Islet precursor cell (in vitro differentiated cells): ENCODE measurements around the gene DAPK1.

Experiments
- DNase-seq: peaks from one replicate; pipeline ENCODE4 v3.0.0-alpha.2; 2018

The DAPK1 gene

GRCh38 chr9:87698069-87698809 lies 200.6 kb downstream of the DAPK1 start:
- DNase-seq: no peak

GRCh38 chr9:87699835-87700234 lies 202.2 kb downstream of the DAPK1 start:
- peak; percentile 76 for DNase-seq

GRCh38 chr9:87701491-87701890 lies 203.8 kb downstream of the DAPK1 start:
- peak; percentile 86 for DNase-seq

- peak; percentile 96 for DNase-seq
Observed at GRCh38 chr9:87701931-87702421, 204.3 kb downstream of the DAPK1 start.

- peak; percentile 85 for DNase-seq
Observed at GRCh38 chr9:87702921-87703320, 205.3 kb downstream of the DAPK1 start.

GRCh38 chr9:87703636-87704276 lies 206.1 kb downstream of the DAPK1 start:
- DNase-seq: peak; percentile 81

- DNase-seq: peak; percentile 89
Observed at GRCh38 chr9:87704342-87704741, 206.7 kb downstream of the DAPK1 start.

GRCh38 chr9:87706066-87706739 lies 208.5 kb downstream of the DAPK1 start:
- no peak for DNase-seq

GRCh38 chr9:87707805-87708506 lies 210.3 kb downstream of the DAPK1 start:
- DNase-seq: no peak

- no peak for DNase-seq
Observed at GRCh38 chr9:87708546-87708945, 210.9 kb downstream of the DAPK1 start.

GRCh38 chr9:87708986-87709728 lies 211.5 kb downstream of the DAPK1 start:
- no peak for DNase-seq

GRCh38 chr9:87710443-87710842 lies 212.8 kb downstream of the DAPK1 start:
- no peak for DNase-seq

GRCh38 chr9:87711857-87712800 lies 214.5 kb downstream of the DAPK1 start:
- peak; percentile 95 for DNase-seq

GRCh38 chr9:87712801-87713277 lies 215.2 kb downstream of the DAPK1 start:
- DNase-seq: no peak

- DNase-seq: peak; percentile 81
Observed at GRCh38 chr9:87713278-87713987, 215.8 kb downstream of the DAPK1 start.

GRCh38 chr9:87713988-87714330 lies 216.3 kb downstream of the DAPK1 start:
- DNase-seq: no peak

GRCh38 chr9:87714819-87715218 lies 217.2 kb downstream of the DAPK1 start:
- DNase-seq: no peak

GRCh38 chr9:87716141-87716540 lies 218.5 kb downstream of the DAPK1 start:
- no peak for DNase-seq

GRCh38 chr9:87717456-87717855 lies 219.8 kb downstream of the DAPK1 start:
- DNase-seq: no peak

- DNase-seq: no peak
Observed at GRCh38 chr9:87718231-87718630, 220.6 kb downstream of the DAPK1 start.
